Measurements from ENCODE around the gene LSP1.

Gene LSP1

GRCh38 chr11:1851468-1852180, 1.3 kb upstream of the LSP1 start:
- Histone ChIP-seq H3K9me3 (ENCODE audit: control insufficient read depth in 2 of 2, low read length in 2 of 2) (no peaks in the 10 kb centered on the region), H3K4me1 (ENCODE audit: control insufficient read depth in 2 of 2, insufficient read depth in 2 of 2, low read length in 2 of 2) (peaks cover 9 to 29% of the 10 kb centered on the region in 2 donors), H3K27me3 (ENCODE audit: control insufficient read depth in 2 of 2, insufficient read depth in 2 of 2, low read length in 2 of 2) (no peaks in the 10 kb centered on the region), H3K9ac (ENCODE audit: low read depth in 1 of 2, low read length in 2 of 2) (no peak overlapping the region), H3K4me3 (ENCODE audit: low read length in 2 of 2) (peak overlapping the region in 1 of 2 donors; percentile 41), H3K36me3 (ENCODE audit: control insufficient read depth in 2 of 2, insufficient read depth in 2 of 2, low read length in 2 of 2) (no peaks in the 10 kb centered on the region), H3K27ac (ENCODE audit: low read depth in 2 of 2, low read length in 2 of 2) (peak overlapping the region; percentile 31 to 84)

GRCh38 chr11:1852271-1852876, 510 bp upstream of the LSP1 start:
- no peak overlapping the region for H3K9ac ChIP-seq (ENCODE audit: low read depth in 1 of 2, low read length in 2 of 2)
- H3K27me3 ChIP-seq (ENCODE audit: control insufficient read depth in 2 of 2, insufficient read depth in 2 of 2, low read length in 2 of 2) = no peaks in the 10 kb centered on the region
- no peaks in the 10 kb centered on the region for H3K36me3 ChIP-seq (ENCODE audit: control insufficient read depth in 2 of 2, insufficient read depth in 2 of 2, low read length in 2 of 2)
- peaks cover 9 to 29% of the 10 kb centered on the region in 2 donors for H3K4me1 ChIP-seq (ENCODE audit: control insufficient read depth in 2 of 2, insufficient read depth in 2 of 2, low read length in 2 of 2)
- H3K27ac ChIP-seq (ENCODE audit: low read depth in 2 of 2, low read length in 2 of 2) = peak overlapping the region; percentile 31 to 84
- no peaks in the 10 kb centered on the region for H3K9me3 ChIP-seq (ENCODE audit: control insufficient read depth in 2 of 2, low read length in 2 of 2)
- H3K4me3 ChIP-seq (ENCODE audit: low read length in 2 of 2) = peak overlapping the region in 1 of 2 donors; percentile 72

- H3K27ac ChIP-seq (ENCODE audit: low read depth in 2 of 2, low read length in 2 of 2) = peak overlapping the region; percentile 42 to 84
- no peaks in the 10 kb centered on the region for H3K9me3 ChIP-seq (ENCODE audit: control insufficient read depth in 2 of 2, low read length in 2 of 2)
- no peaks in the 10 kb centered on the region for H3K36me3 ChIP-seq (ENCODE audit: control insufficient read depth in 2 of 2, insufficient read depth in 2 of 2, low read length in 2 of 2)
- H3K27me3 ChIP-seq (ENCODE audit: control insufficient read depth in 2 of 2, insufficient read depth in 2 of 2, low read length in 2 of 2) = no peaks in the 10 kb centered on the region
- peak overlapping the region; percentile 57 to 63 for H3K9ac ChIP-seq (ENCODE audit: low read depth in 1 of 2, low read length in 2 of 2)
- H3K4me1 ChIP-seq (ENCODE audit: control insufficient read depth in 2 of 2, insufficient read depth in 2 of 2, low read length in 2 of 2) = peaks cover 9 to 29% of the 10 kb centered on the region in 2 donors
- H3K4me3 ChIP-seq (ENCODE audit: low read length in 2 of 2) = peak overlapping the region; percentile 55 to 72
These were observed 670 bp downstream of the LSP1 start for GRCh38 chr11:1853376-1854131.

GRCh38 chr11:1854132-1854948, 1.5 kb downstream of the LSP1 start:
- Histone ChIP-seq H3K4me3 (ENCODE audit: low read length in 2 of 2) (peak overlapping the region; percentile 55 to 72), H3K9ac (ENCODE audit: low read depth in 1 of 2, low read length in 2 of 2) (peak overlapping the region; percentile 34 to 52), H3K4me1 (ENCODE audit: control insufficient read depth in 2 of 2, insufficient read depth in 2 of 2, low read length in 2 of 2) (peaks cover 9 to 27% of the 10 kb centered on the region in 2 donors), H3K27ac (ENCODE audit: low read depth in 2 of 2, low read length in 2 of 2) (peak overlapping the region in 1 of 2 donors; percentile 84), H3K36me3 (ENCODE audit: control insufficient read depth in 2 of 2, insufficient read depth in 2 of 2, low read length in 2 of 2) (no peaks in the 10 kb centered on the region), H3K9me3 (ENCODE audit: control insufficient read depth in 2 of 2, low read length in 2 of 2) (no peaks in the 10 kb centered on the region), H3K27me3 (ENCODE audit: control insufficient read depth in 2 of 2, insufficient read depth in 2 of 2, low read length in 2 of 2) (no peaks in the 10 kb centered on the region)

GRCh38 chr11:1854949-1855885, 2.3 kb downstream of the LSP1 start:
- H3K4me1 ChIP-seq (ENCODE audit: control insufficient read depth in 2 of 2, insufficient read depth in 2 of 2, low read length in 2 of 2) = peaks cover 3 to 19% of the 10 kb centered on the region in 2 donors
- no peak overlapping the region for H3K9ac ChIP-seq (ENCODE audit: low read depth in 1 of 2, low read length in 2 of 2)
- H3K9me3 ChIP-seq (ENCODE audit: control insufficient read depth in 2 of 2, low read length in 2 of 2) = no peaks in the 10 kb centered on the region
- no peaks in the 10 kb centered on the region for H3K36me3 ChIP-seq (ENCODE audit: control insufficient read depth in 2 of 2, insufficient read depth in 2 of 2, low read length in 2 of 2)
- no peak overlapping the region for H3K27ac ChIP-seq (ENCODE audit: low read depth in 2 of 2, low read length in 2 of 2)
- H3K27me3 ChIP-seq (ENCODE audit: control insufficient read depth in 2 of 2, insufficient read depth in 2 of 2, low read length in 2 of 2) = no peaks in the 10 kb centered on the region
- H3K4me3 ChIP-seq (ENCODE audit: low read length in 2 of 2) = peak overlapping the region in 1 of 2 donors; percentile 37

- Histone ChIP-seq H3K4me3 (ENCODE audit: low read length in 2 of 2) (no peak overlapping the region), H3K36me3 (ENCODE audit: control insufficient read depth in 2 of 2, insufficient read depth in 2 of 2, low read length in 2 of 2) (no peaks in the 10 kb centered on the region), H3K27me3 (ENCODE audit: control insufficient read depth in 2 of 2, insufficient read depth in 2 of 2, low read length in 2 of 2) (no peaks in the 10 kb centered on the region), H3K9me3 (ENCODE audit: control insufficient read depth in 2 of 2, low read length in 2 of 2) (no peaks in the 10 kb centered on the region), H3K4me1 (ENCODE audit: control insufficient read depth in 2 of 2, insufficient read depth in 2 of 2, low read length in 2 of 2) (peaks cover 3 to 19% of the 10 kb centered on the region in 2 donors), H3K9ac (ENCODE audit: low read depth in 1 of 2, low read length in 2 of 2) (no peak overlapping the region), H3K27ac (ENCODE audit: low read depth in 2 of 2, low read length in 2 of 2) (no peak overlapping the region)
These were observed 3.0 kb downstream of the LSP1 start for GRCh38 chr11:1855886-1856265.

GRCh38 chr11:1856306-1857005, 3.6 kb downstream of the LSP1 start:
- Histone ChIP-seq H3K4me1 (ENCODE audit: control insufficient read depth in 2 of 2, insufficient read depth in 2 of 2, low read length in 2 of 2) (peaks cover 3 to 18% of the 10 kb centered on the region in 2 donors), H3K9ac (ENCODE audit: low read depth in 1 of 2, low read length in 2 of 2) (no peak overlapping the region), H3K4me3 (ENCODE audit: low read length in 2 of 2) (no peak overlapping the region)

GRCh38 chr11:1857064-1857463, 4.2 kb downstream of the LSP1 start:
- H3K36me3 ChIP-seq (ENCODE audit: control insufficient read depth in 2 of 2, insufficient read depth in 2 of 2, low read length in 2 of 2) = no peaks in the 10 kb centered on the region
- no peak overlapping the region for H3K4me3 ChIP-seq (ENCODE audit: low read length in 2 of 2)
- H3K4me1 ChIP-seq (ENCODE audit: control insufficient read depth in 2 of 2, insufficient read depth in 2 of 2, low read length in 2 of 2) = peaks cover 3 to 12% of the 10 kb centered on the region in 2 donors
- no peak overlapping the region for H3K27ac ChIP-seq (ENCODE audit: low read depth in 2 of 2, low read length in 2 of 2)
- H3K27me3 ChIP-seq (ENCODE audit: control insufficient read depth in 2 of 2, insufficient read depth in 2 of 2, low read length in 2 of 2) = no peaks in the 10 kb centered on the region
- H3K9me3 ChIP-seq (ENCODE audit: control insufficient read depth in 2 of 2, low read length in 2 of 2) = no peaks in the 10 kb centered on the region
- no peak overlapping the region for H3K9ac ChIP-seq (ENCODE audit: low read depth in 1 of 2, low read length in 2 of 2)

More at GRCh38 chr11:1856306-1857005, 3.6 kb downstream of the LSP1 start:
- H3K27me3 ChIP-seq (ENCODE audit: control insufficient read depth in 2 of 2, insufficient read depth in 2 of 2, low read length in 2 of 2) = no peaks in the 10 kb centered on the region
- no peaks in the 10 kb centered on the region for H3K9me3 ChIP-seq (ENCODE audit: control insufficient read depth in 2 of 2, low read length in 2 of 2)
- no peak overlapping the region for H3K27ac ChIP-seq (ENCODE audit: low read depth in 2 of 2, low read length in 2 of 2)
- no peaks in the 10 kb centered on the region for H3K36me3 ChIP-seq (ENCODE audit: control insufficient read depth in 2 of 2, insufficient read depth in 2 of 2, low read length in 2 of 2)

Measured in mucosa of rectum (tissue), 2 donors.